Endothelial cell of umbilical vein (primary cell): Measurements from ENCODE around the gene WFIKKN2. TPM values are rescaled to one million over a fixed set of nuclear protein-coding genes. Genes with fewer than 3 reads are reported as not detected.

Experiments
- Bru-seq: library from RNA; stranded (reverse); fragments of 400-500 nt; gene quantifications from one replicate; lab custom pipeline; 2021; lab: Mats Ljungman, UMichigan
- BruChase-seq, 2 experiments: library from RNA; stranded (reverse); fragments of 400-500 nt; gene quantifications; one replicate each; lab custom pipeline; 2021; lab: Mats Ljungman, UMichigan
- BruUV-seq: library from RNA; stranded (reverse); fragments of 400-500 nt; replicated peaks from 2 replicates; lab custom pipeline; 2021; lab: Mats Ljungman, UMichigan
- CTCF ChIA-PET: fragments of 300-600, 350-600 bp; sonication (Branson Sonifier 250); formaldehyde crosslinking; loops from one replicate; lab custom pipeline; 2021; ENCODE audit warnings: antibody characterized with exemption, inconsistent platforms; lab: Charles Lee
- POLR2A ChIA-PET: fragments of 300-600, 350-600 bp; sonication (Branson Sonifier 250); formaldehyde crosslinking; loops from one replicate; lab custom pipeline; 2021; ENCODE audit warnings: antibody characterized with exemption, inconsistent platforms; lab: Charles Lee
- DNase-seq: peaks from one replicate; pipeline ENCODE4 v3.0.0-alpha.2; 2011; ENCODE audit warnings: low read depth, low spot score
- FAIRE-seq: peaks from 2 replicates; lab custom pipeline; 2011; peaks lifted over from hg19 to GRCh38; lab: Jason Lieb, UNC
- H2AFZ ChIP-seq: 2 replicates; pipeline ENCODE4 v1.6.0; 2012; ENCODE audit warnings: low read depth, low read length, control low read depth, inconsistent platforms
- H3K27ac ChIP-seq: 2 replicates; pipeline ENCODE4 v1.5.1; 2011; ENCODE audit warnings: low read depth, mild to moderate bottlenecking, control low read depth, low read length, moderate library complexity; ENCODE audit not compliant: insufficient read depth
- H3K27me3 ChIP-seq, 2 experiments: 2 replicates each; pipeline versions ENCODE4 v1.6.0 to v1.6.1; 2011; ENCODE audit warnings: low read length in 2 of 2, mixed read lengths in 1 of 2; ENCODE audit not compliant: control insufficient read depth in 2 of 2, insufficient read depth in 2 of 2
- H3K36me3 ChIP-seq, 2 experiments: 2 replicates in 1 of 2; 3 replicates in 1 of 2; pipeline ENCODE4 v1.5.1; 2011; ENCODE audit warnings: low read length in 2 of 2, mild to moderate bottlenecking in 1 of 2, moderate library complexity in 1 of 2; ENCODE audit not compliant: control insufficient read depth in 2 of 2, insufficient read depth in 2 of 2; ENCODE audit errors: extremely low read depth in 1 of 2
- H3K4me1 ChIP-seq: 3 replicates; pipeline ENCODE4 v1.5.1; 2011; ENCODE audit warnings: mild to moderate bottlenecking, low read length; ENCODE audit not compliant: control insufficient read depth, insufficient read depth; ENCODE audit errors: extremely low read depth
- H3K4me2 ChIP-seq: 2 replicates; pipeline ENCODE4 v1.6.1; 2011; ENCODE audit warnings: low read length, control low read depth, mixed read lengths; ENCODE audit not compliant: insufficient read depth
- H3K4me3 ChIP-seq, 3 experiments: fragments of 200-600 bp in 1 of 3; sonication (generic), shearing (Covaris generic) in 1 of 3; replicated peaks in 1 of 3; 2 replicates each; pipeline ENCODE4 v1.5.1; 2011 to 2016; ENCODE audit warnings: control low read depth in 3 of 3, low read length in 3 of 3, mild to moderate bottlenecking in 2 of 3, inconsistent platforms in 1 of 3, low read depth in 1 of 3, moderate library complexity in 1 of 3; ENCODE audit not compliant: insufficient read depth in 1 of 3
- H3K79me2 ChIP-seq: 2 replicates; pipeline ENCODE4 v1.6.0; 2012; ENCODE audit warnings: low read length, inconsistent platforms; ENCODE audit not compliant: control insufficient read depth, insufficient read depth
- H3K9ac ChIP-seq: replicated peaks from 2 replicates; pipeline ENCODE3; 2011; ENCODE audit warnings: low read length, control low read depth; ENCODE audit not compliant: insufficient read depth; ENCODE audit errors: extremely low read depth
- H3K9me1 ChIP-seq: replicated peaks from 3 replicates; pipeline ENCODE4 v1.6.0; 2011; ENCODE audit warnings: mild to moderate bottlenecking, low read length; ENCODE audit not compliant: control insufficient read depth, insufficient read depth; ENCODE audit errors: extremely low read depth
- H3K9me3 ChIP-seq: replicated peaks from 2 replicates; pipeline ENCODE4 v1.5.1; 2012; ENCODE audit warnings: low read length, inconsistent platforms; ENCODE audit not compliant: control insufficient read depth, insufficient read depth
- H4K20me1 ChIP-seq: replicated peaks from 2 replicates; pipeline ENCODE3; 2011; ENCODE audit warnings: mild to moderate bottlenecking, low read length; ENCODE audit not compliant: control insufficient read depth, insufficient read depth; ENCODE audit errors: extremely low read depth
- CTCF ChIP-seq, 2 donors: IDR thresholded peaks; 1 replicate in 1 of 2; 2 replicates in 1 of 2; pipeline ENCODE4 v1.5.1; 2011; ENCODE audit warnings: low read length in 2 of 2, mild to moderate bottlenecking in 2 of 2, moderate library complexity in 2 of 2, control low read depth in 1 of 2, inconsistent platforms in 1 of 2, low read depth in 1 of 2; ENCODE audit not compliant: insufficient read depth in 1 of 2; ENCODE audit errors: extremely low read depth in 1 of 2
- EZH2 ChIP-seq: IDR thresholded peaks from 2 replicates; pipeline ENCODE4 v1.6.1; 2012; ENCODE audit warnings: borderline replicate concordance, low read depth, mild to moderate bottlenecking, moderate library complexity, low read length, inconsistent platforms; ENCODE audit not compliant: severe bottlenecking
- GATA2 ChIP-seq: IDR thresholded peaks from 2 replicates; pipeline ENCODE4 v1.7.0; 2011; ENCODE audit warnings: low read depth, mild to moderate bottlenecking, moderate library complexity, mixed read lengths, low read length; ENCODE audit not compliant: insufficient read length, insufficient read depth
- MYC ChIP-seq: IDR thresholded peaks from one replicate; pipeline ENCODE4 v1.6.1; 2011; ENCODE audit warnings: mild to moderate bottlenecking, low read depth, low read length
- POLR2AphosphoS5 ChIP-seq: IDR thresholded peaks from 2 replicates; pipeline ENCODE4 v1.6.1; 2012; ENCODE audit warnings: low read depth, mild to moderate bottlenecking, control low read depth, low read length, moderate library complexity; ENCODE audit not compliant: insufficient read depth
- dilution Hi-C: fragments of 300-500 bp; cut with MboI; formaldehyde crosslinking; loops from one replicate; pipeline ENCODE4 v1.15.0; 2019; ENCODE audit warnings: low sequenced_read_pairs; ENCODE audit not compliant: extremely low pct_ligation_motif_present
- intact Hi-C: fragments of 100-400 bp; cut with micrococcal nuclease; formaldehyde crosslinking; loops from one replicate; pipeline ENCODE4 v1.10.0; 2022
- long read RNA-seq: library from polyadenylated mRNA; stranded (forward); transcript quantifications from one replicate; pipeline ENCODE4 v2.0.0, GENCODE V29; 2021
- polyA minus RNA-seq, 3 experiments: library from RNA; depleted of rRNA, polyadenylated mRNA; stranded (reverse); fragments of >200 nt; gene quantifications; 1 replicate in 1 of 3; 2 replicates in 2 of 3; pipeline ENCODE4 v1.2.3, GENCODE V29; 2011
- polyA plus RNA-seq, 4 experiments: library from polyadenylated mRNA; depleted of rRNA in 3 of 4; stranded (reverse) in 3 of 4; unstranded in 1 of 4; fragments of >200 nt; gene quantifications; 2 replicates each; pipeline versions ENCODE4 v1.2.1 to v1.2.3, GENCODE V29; 2011 to 2012; ENCODE audit warnings: missing spikeins in 1 of 4
- total RNA-seq: library from RNA; stranded (reverse); gene quantifications from 2 replicates; pipeline ENCODE4 v1.2.3, GENCODE V29; 2021

WFIKKN2 gene
- total RNA-seq, result not detected in 2 replicates
- polyA plus RNA-seq, result 0.03 TPM in 1 of 2 replicates, not detected in the other
- not detected in 2 replicates for polyA plus RNA-seq (2011; cell fraction: cytosol; rRNA removed)
- not detected in 2 replicates for polyA plus RNA-seq (2011; cell fraction: nucleus; rRNA removed)
- polyA plus RNA-seq (2012), result not detected in 2 replicates
- not detected in 2 replicates for polyA minus RNA-seq
- polyA minus RNA-seq (2011; cell fraction: cytosol; rRNA and poly(A)+ RNA removed), result not detected
- polyA minus RNA-seq (2011; cell fraction: nucleus; rRNA and poly(A)+ RNA removed), result not detected in 2 replicates
- not detected for Bru-seq, nascent RNA
- BruChase-seq, experiment 1, labeled RNA remaining after a 6-hour chase, result not detected
- BruChase-seq, experiment 2, labeled RNA remaining after a 2-hour chase, result not detected
- long read RNA-seq, result 0 reads

- dilution Hi-C loops, result no loop called here
- CTCF ChIA-PET, result interaction anchor here (1.2 to 3.7 kb wide), 5 partner anchors 9 to 52 kb away, joined by 4 to 16 read pairs (median 5); no protein-coding TSS in a partner anchor
- Histone ChIP-seq H3K4me2 (no peak within 1 kb of the TSS), H2AFZ (no peak within 1 kb of the TSS), H3K9ac (no peak within 1 kb of the TSS), H3K27ac (no peak within 1 kb of the TSS), H3K36me3 (no peaks in the 10 kb centered on the region), H3K9me1 (no peaks in the 10 kb centered on the region), H4K20me1 (no peaks in the 10 kb centered on the region), H3K4me1 (no peaks in the 10 kb centered on the region), H3K4me3 (no peak within 1 kb of the TSS), H3K79me2 (no peaks in the 10 kb centered on the region), H3K9me3 (no peaks in the 10 kb centered on the region), H3K27me3 (no peaks in the 10 kb centered on the region)
- POLR2A ChIA-PET, result no interaction called here
- TF ChIP-seq EZH2 (peak; percentile 29), GATA2 (no peak), CTCF (IDR thresholded peaks at IDR 0.05; ENCODE audit: extremely low read depth in 1 of 2, insufficient read depth in 1 of 2, low read depth in 1 of 2, low read length in 2 of 2) (no peak), POLR2AphosphoS5 (no peak), MYC (no peak)
- DNase-seq (no peak), FAIRE-seq (no peak)
- intact Hi-C loops, result no loop called here
- BruUV-seq, result no TSS peak
Measured at GRCh38 chr17:50835301-50836234, at the start of gene WFIKKN2. TSS of gene WFIKKN2 (plus strand) at chr17:50835586. CDS start at chr17:50835938, 352 bp downstream.
